ENCODE measurements around the gene ATP13A4. TPM values are rescaled to one million over a fixed set of nuclear protein-coding genes. Genes with fewer than 3 reads are reported as not detected.

ATP13A4 gene
- total RNA-seq, 1 donor from 2014 or later = 0.27 TPM

DNA sequence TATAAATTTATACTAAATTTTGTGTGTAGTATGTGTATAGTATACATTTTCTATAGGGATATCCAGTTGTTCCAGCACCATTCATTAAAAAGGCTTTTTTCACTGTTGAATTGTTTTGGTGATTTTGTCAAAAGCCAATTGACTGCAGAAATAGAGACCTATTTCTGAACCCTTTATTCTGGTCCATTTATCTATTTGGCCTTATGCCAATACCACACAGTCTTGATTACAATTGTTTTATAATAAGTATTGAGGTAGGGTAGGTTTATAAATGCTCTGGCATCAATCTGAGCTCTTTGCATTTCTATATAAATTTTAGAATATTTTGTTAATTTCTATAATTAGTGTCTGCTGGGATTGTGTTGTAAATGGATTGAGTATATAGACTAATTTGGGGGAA is 31.8 kb upstream of the ATP13A4 start:
- no peaks in the 10 kb centered on the region for H3K9me3 Mint-ChIP-seq (ENCODE audit: unreplicated experiment)
- no peak overlapping the region for H3K27ac Mint-ChIP-seq (ENCODE audit: unreplicated experiment)
- TF ChIP-seq, protein P1, sequence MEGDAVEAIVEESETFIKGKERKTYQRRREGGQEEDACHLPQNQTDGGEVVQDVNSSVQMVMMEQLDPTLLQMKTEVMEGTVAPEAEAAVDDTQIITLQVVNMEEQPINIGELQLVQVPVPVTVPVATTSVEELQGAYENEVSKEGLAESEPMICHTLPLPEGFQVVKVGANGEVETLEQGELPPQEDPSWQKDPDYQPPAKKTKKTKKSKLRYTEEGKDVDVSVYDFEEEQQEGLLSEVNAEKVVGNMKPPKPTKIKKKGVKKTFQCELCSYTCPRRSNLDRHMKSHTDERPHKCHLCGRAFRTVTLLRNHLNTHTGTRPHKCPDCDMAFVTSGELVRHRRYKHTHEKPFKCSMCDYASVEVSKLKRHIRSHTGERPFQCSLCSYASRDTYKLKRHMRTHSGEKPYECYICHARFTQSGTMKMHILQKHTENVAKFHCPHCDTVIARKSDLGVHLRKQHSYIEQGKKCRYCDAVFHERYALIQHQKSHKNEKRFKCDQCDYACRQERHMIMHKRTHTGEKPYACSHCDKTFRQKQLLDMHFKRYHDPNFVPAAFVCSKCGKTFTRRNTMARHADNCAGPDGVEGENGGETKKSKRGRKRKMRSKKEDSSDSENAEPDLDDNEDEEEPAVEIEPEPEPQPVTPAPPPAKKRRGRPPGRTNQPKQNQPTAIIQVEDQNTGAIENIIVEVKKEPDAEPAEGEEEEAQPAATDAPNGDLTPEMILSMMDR (IDR thresholded peaks at IDR 0.05) = no peak

DNA sequence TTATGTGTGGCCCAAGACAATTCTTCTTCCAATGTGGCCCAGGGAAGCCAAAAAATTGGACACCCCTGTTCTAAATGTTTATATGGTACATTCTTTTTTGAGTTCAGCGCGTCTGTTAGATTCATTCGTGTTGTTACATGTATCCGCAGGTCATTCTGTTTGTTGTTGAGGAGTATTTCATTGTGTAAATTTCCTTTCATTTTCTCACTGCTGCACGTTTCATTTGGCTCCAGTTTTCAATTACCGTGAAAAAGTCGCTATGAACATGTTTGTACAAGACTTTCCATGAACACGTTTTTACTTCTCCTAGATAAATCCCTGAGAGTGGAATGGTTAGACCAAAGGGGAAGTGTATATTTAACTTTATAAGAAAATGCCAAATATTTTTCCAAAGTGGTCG is 30.8 kb upstream of the ATP13A4 start:
- H3K27me3 Mint-ChIP-seq (ENCODE audit: unreplicated experiment) = peaks cover 6% of the 10 kb centered on the region
- no peak overlapping the region for H3K27ac Mint-ChIP-seq (ENCODE audit: unreplicated experiment)
- H3K4me1 Mint-ChIP-seq (ENCODE audit: unreplicated experiment) = no peaks in the 10 kb centered on the region
- H3K36me3 Mint-ChIP-seq (ENCODE audit: unreplicated experiment) = no peaks in the 10 kb centered on the region
- no peak for DNase-seq (ENCODE audit: extremely low spot score, unreplicated experiment)
- no peak overlapping the region for H3K4me3 Mint-ChIP-seq (ENCODE audit: unreplicated experiment)
- H3K9me3 Mint-ChIP-seq (ENCODE audit: unreplicated experiment) = no peaks in the 10 kb centered on the region
- TF ChIP-seq, protein P1 (IDR thresholded peaks at IDR 0.05) = no peak

More for the DNA sequence above, 31.8 kb upstream of the ATP13A4 start:
- Mint-ChIP-seq H3K27me3 (ENCODE audit: unreplicated experiment) (peaks cover 6% of the 10 kb centered on the region), H3K4me1 (ENCODE audit: unreplicated experiment) (no peaks in the 10 kb centered on the region), H3K4me3 (ENCODE audit: unreplicated experiment) (no peak overlapping the region), H3K36me3 (ENCODE audit: unreplicated experiment) (no peaks in the 10 kb centered on the region)
- no peak for DNase-seq (ENCODE audit: extremely low spot score, unreplicated experiment)

DNA sequence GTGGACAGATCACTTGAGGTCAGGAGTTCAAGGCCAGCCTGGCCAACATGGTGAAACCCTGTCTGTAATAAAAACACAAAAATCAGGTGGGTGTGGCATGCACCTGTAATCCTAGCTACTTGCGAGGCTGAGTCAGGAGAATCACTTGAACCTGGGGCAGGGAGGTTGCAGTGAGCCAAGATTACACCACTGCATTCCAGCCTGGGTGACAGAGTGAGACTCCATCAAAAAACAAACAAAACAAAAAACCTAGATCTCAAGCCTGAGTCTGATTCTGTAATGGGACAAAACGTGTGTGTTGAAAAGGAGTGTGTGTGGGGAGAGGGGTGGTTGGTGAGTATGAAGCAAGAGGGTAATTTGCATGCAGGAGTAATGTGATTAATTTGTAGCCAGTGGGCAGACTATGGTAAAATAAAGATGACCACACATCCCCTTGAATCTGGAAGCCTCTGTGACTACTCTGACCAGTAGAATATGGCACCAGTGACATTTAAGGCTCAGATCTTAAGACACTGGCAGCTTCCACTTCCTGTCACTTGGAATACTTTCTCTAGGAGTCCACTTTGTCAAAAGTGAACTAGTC is 19.9 kb upstream of the ATP13A4 start:
- Mint-ChIP-seq H3K27me3 (ENCODE audit: unreplicated experiment) (peaks cover 10% of the 10 kb centered on the region), H3K27ac (ENCODE audit: unreplicated experiment) (no peak overlapping the region), H3K36me3 (ENCODE audit: unreplicated experiment) (no peaks in the 10 kb centered on the region), H3K4me1 (ENCODE audit: unreplicated experiment) (no peaks in the 10 kb centered on the region), H3K9me3 (ENCODE audit: unreplicated experiment) (no peaks in the 10 kb centered on the region), H3K4me3 (ENCODE audit: unreplicated experiment) (no peak overlapping the region)
- TF ChIP-seq, protein P1 (IDR thresholded peaks at IDR 0.05) = no peak
- DNase-seq (ENCODE audit: extremely low spot score, unreplicated experiment) = no peak

DNA sequence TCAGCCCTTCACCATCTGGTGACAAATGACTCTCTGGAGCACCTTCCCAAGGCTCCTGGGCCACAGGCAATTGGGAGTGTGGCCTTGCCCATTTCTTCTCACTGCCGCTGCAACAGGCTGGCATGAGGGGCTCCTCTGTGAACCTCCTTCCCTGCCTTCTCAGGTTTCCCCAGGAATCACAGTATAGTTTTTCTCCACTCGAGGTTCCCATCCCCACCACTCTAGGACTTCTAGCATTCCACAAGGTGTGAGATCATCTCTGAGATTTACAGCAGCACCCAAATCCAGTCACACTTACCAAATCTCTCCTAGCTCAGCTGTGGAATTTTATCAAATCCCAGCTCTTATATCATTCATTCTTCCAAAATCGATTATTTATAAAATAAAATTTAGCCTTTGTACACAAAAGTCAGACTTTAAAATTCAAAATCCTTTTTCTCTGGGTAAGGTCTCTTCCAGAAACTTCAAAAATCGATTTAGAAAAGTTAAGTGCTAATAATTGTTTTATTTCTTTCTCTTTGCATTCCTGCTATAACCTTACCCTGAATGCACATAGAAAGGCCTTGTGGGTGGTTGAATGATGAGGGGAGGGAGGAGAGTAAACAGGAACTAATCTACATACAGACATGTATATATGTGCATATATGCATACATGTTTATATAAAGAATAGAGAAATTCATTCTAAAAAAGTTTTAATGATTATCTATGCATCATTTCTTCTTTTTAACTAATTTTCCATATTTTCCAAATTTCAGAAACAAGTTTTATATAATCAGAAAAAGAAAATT is 18.9 kb upstream of the ATP13A4 start:
- H3K27me3 Mint-ChIP-seq (ENCODE audit: unreplicated experiment) = peaks cover 7% of the 10 kb centered on the region
- H3K36me3 Mint-ChIP-seq (ENCODE audit: unreplicated experiment) = no peaks in the 10 kb centered on the region
- no peak overlapping the region for H3K4me3 Mint-ChIP-seq (ENCODE audit: unreplicated experiment)
- no peaks in the 10 kb centered on the region for H3K4me1 Mint-ChIP-seq (ENCODE audit: unreplicated experiment)
- DNase-seq (ENCODE audit: extremely low spot score, unreplicated experiment) = no peak
- H3K27ac Mint-ChIP-seq (ENCODE audit: unreplicated experiment) = no peak overlapping the region
- no peaks in the 10 kb centered on the region for H3K9me3 Mint-ChIP-seq (ENCODE audit: unreplicated experiment)
- TF ChIP-seq, protein P1 (IDR thresholded peaks at IDR 0.05) = no peak

DNA sequence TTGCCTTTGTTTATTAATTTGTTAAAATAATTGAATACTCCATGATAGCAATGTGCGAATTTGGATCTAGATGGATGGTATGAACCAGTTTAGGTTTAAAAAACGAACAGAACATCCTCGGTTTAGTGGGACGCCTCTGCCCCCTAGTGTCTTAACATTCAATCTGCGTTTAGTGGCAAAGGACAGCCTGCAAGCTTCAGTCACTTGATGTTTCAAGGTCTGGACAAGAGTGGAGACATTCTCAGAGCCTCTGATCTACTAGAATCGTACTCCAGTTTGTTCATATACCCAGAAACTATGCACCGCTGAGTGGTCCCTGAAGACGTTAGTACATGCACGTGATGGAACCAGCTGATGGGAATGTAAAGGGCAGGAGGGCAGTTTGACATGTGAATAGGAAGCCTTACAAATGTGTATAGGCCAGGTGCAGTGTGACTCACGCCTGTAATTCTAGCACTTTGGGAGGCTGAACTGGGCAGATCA is 17.8 kb upstream of the ATP13A4 start:
- TF ChIP-seq, protein P1 (IDR thresholded peaks at IDR 0.05) = peak; percentile 85
- peaks cover 11% of the 10 kb centered on the region for H3K27me3 Mint-ChIP-seq (ENCODE audit: unreplicated experiment)
- H3K27ac Mint-ChIP-seq (ENCODE audit: unreplicated experiment) = no peak overlapping the region
- H3K4me1 Mint-ChIP-seq (ENCODE audit: unreplicated experiment) = no peaks in the 10 kb centered on the region
- H3K4me3 Mint-ChIP-seq (ENCODE audit: unreplicated experiment) = no peak overlapping the region
- DNase-seq (ENCODE audit: extremely low spot score, unreplicated experiment) = no peak
- H3K9me3 Mint-ChIP-seq (ENCODE audit: unreplicated experiment) = no peaks in the 10 kb centered on the region
- no peaks in the 10 kb centered on the region for H3K36me3 Mint-ChIP-seq (ENCODE audit: unreplicated experiment)

All from osteocyte (in vitro differentiated cells).